Skeletal muscle tissue (tissue), 4 donors: ENCODE measurements around the gene SMPD3. TPM values are rescaled to one million over a fixed set of nuclear protein-coding genes. Genes with fewer than 3 reads are reported as not detected.

ENCODE experiments used
- H3K27ac ChIP-seq: one replicate; pipeline ENCODE4 v1.7.0; 2013; ENCODE audit warnings: mild to moderate bottlenecking, low read depth, low read length, inconsistent platforms
- H3K27me3 ChIP-seq, 3 donors: one replicate each; pipeline ENCODE4 v1.7.0; 2013; ENCODE audit warnings: low read length in 3 of 3; ENCODE audit not compliant: control insufficient read depth in 3 of 3, insufficient read depth in 3 of 3
- H3K36me3 ChIP-seq, 3 donors: one replicate each; pipeline ENCODE4 v1.7.0; 2013; ENCODE audit warnings: low read length in 3 of 3; ENCODE audit not compliant: control insufficient read depth in 3 of 3, insufficient read depth in 3 of 3
- H3K4me1 ChIP-seq, 3 donors: one replicate each; pipeline ENCODE4 v1.7.0; 2013; ENCODE audit warnings: low read length in 3 of 3, mild to moderate bottlenecking in 3 of 3; ENCODE audit not compliant: control insufficient read depth in 3 of 3, insufficient read depth in 3 of 3
- H3K4me3 ChIP-seq, 3 donors: one replicate each; pipeline ENCODE4 v1.7.0; 2013; ENCODE audit warnings: low read length in 3 of 3
- H3K9ac ChIP-seq, 3 donors: one replicate each; pipeline ENCODE4 v1.7.0; 2013; ENCODE audit warnings: low read length in 3 of 3, mild to moderate bottlenecking in 3 of 3, moderate library complexity in 2 of 3, low read depth in 1 of 3
- H3K9me3 ChIP-seq, 3 donors: one replicate each; pipeline ENCODE4 v1.7.0; 2013; ENCODE audit warnings: low read length in 3 of 3; ENCODE audit not compliant: control insufficient read depth in 3 of 3
- total RNA-seq: library from RNA; depleted of rRNA; stranded (reverse); fragments of >200 nt; gene quantifications from one replicate; pipeline ENCODE4 v1.2.3, GENCODE V29; 2014
- donor health status: Osteomylitis.

The SMPD3 gene
- total RNA-seq, 1 donor from 2014 or later, result under 0.01 TPM

GRCh38 chr16:68356249-68356918 lies 91.9 kb downstream of the SMPD3 start:
- Histone ChIP-seq H3K4me1 (peaks cover 0 to 4% (median 3%) of the 10 kb centered on the region in 3 donors), H3K9ac (no peak overlapping the region), H3K27ac (no peak overlapping the region), H3K36me3 (peaks cover 67 to 86% (median 77%) of the 10 kb centered on the region in 3 donors), H3K9me3 (no peaks in the 10 kb centered on the region), H3K27me3 (no peaks in the 10 kb centered on the region), H3K4me3 (no peak overlapping the region)

DNA sequence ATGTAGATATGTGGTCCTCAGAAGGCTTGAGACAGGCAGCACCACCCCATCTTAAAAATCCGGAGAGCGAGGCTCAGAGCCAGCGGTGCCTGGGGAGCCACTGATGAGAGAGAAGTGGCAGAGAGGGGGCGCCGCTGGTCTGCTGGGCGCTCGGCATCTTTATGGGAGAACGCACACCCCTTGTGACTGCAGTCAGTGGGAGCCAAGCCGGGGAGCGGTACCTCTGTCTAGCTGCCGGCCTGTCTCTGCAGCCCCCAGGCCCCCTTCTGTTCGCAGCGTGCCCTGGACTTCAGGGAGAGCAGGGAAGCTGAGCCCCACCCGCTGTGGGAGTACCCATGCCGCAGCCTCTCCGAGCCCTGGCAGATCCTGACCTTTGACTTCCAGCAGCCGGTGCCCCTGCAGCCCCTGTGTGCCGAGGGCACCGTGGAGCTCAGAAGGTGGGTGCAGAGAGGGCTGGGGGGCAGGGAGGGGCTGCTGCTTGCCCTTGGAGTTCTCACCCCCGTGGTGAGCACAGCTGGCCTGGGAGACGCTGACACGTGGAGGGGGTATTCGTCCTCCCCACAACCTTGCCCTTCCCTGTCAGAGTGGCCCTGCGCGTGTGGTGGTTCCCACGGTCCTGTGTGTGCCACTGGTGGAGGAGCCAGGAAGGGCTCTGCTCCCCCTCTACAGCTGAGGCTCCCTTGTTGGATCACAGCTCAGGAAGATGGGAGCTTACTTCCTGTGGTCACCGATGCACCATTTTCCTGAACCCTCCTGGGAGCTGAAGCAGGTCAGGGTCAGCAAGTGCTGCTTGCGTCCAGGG lies 92.7 kb downstream of the SMPD3 start:
- H3K4me3 ChIP-seq, result no peak overlapping the region
- H3K27me3 ChIP-seq, result no peaks in the 10 kb centered on the region
- H3K4me1 ChIP-seq, result peaks cover 0 to 4% (median 3%) of the 10 kb centered on the region in 3 donors
- H3K9ac ChIP-seq, result no peak overlapping the region
- H3K36me3 ChIP-seq, result peaks cover 71 to 83% (median 78%) of the 10 kb centered on the region in 3 donors
- H3K27ac ChIP-seq, result no peak overlapping the region
- no peaks in the 10 kb centered on the region for H3K9me3 ChIP-seq

DNA sequence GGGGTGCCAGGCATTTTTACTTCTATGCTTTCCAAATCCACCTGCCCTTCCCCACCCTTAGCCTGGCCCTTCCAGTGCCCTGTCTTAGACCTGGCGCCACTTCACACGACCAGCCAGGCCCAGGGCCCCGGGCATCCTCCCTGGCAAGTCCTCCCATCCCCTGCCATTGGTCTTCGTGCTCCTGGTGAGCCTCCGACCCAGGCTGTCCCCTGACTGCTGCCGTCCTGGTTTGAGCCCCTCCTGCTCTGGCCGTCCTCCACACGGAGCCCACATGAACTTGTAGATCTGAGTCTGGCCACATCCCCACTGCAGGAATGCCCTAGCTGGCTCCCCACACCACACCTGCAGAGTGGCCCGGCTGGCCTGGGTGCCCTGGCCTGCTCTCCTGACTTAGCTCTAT lies 93.5 kb downstream of the SMPD3 start:
- H3K4me3 ChIP-seq, result no peak overlapping the region
- H3K27me3 ChIP-seq, result no peaks in the 10 kb centered on the region
- H3K27ac ChIP-seq, result no peak overlapping the region
- no peak overlapping the region for H3K9ac ChIP-seq
- H3K36me3 ChIP-seq, result peaks cover 76 to 86% (median 78%) of the 10 kb centered on the region in 3 donors
- H3K4me1 ChIP-seq, result peaks cover 0 to 4% (median 3%) of the 10 kb centered on the region in 3 donors
- H3K9me3 ChIP-seq, result no peaks in the 10 kb centered on the region

- no peak overlapping the region for H3K27ac ChIP-seq
- H3K27me3 ChIP-seq, result no peaks in the 10 kb centered on the region
- H3K36me3 ChIP-seq, result peaks cover 81 to 87% (median 81%) of the 10 kb centered on the region in 3 donors
- H3K9ac ChIP-seq, result no peak overlapping the region
- H3K4me3 ChIP-seq, result no peak overlapping the region
- H3K9me3 ChIP-seq, result no peaks in the 10 kb centered on the region
- H3K4me1 ChIP-seq, result peaks cover 6 to 12% (median 10%) of the 10 kb centered on the region in 3 donors
These were observed 94.9 kb downstream of the SMPD3 start for GRCh38 chr16:68353366-68353765.

- Histone ChIP-seq H3K27me3 (no peaks in the 10 kb centered on the region), H3K36me3 (peaks cover 75 to 89% (median 79%) of the 10 kb centered on the region in 3 donors), H3K27ac (no peak overlapping the region), H3K9ac (no peak overlapping the region), H3K9me3 (no peaks in the 10 kb centered on the region), H3K4me3 (no peak overlapping the region), H3K4me1 (peaks cover 14 to 23% (median 18%) of the 10 kb centered on the region in 3 donors)
These were observed 96.3 kb downstream of the SMPD3 start for GRCh38 chr16:68351991-68352431.

DNA sequence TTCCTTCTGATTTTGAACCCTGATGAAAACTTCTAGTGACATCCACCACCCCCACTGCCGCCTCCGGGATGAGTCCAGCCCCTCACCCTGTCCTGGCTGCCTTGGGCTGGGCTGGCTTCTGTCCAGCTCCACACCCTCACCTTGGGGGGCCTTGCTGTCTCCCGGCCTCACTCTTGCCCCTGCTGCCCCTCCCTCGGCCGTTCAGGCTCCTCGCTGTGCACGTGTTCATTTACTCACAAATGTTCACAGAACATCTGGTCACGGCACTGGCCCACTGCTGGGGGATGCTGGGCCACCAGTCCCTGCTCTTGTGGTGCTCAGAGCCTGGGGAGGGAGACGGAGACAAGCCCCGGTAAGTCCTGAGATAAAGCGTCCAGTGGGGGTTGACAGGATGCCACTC lies 96.8 kb downstream of the SMPD3 start:
- Histone ChIP-seq H3K9me3 (no peaks in the 10 kb centered on the region), H3K36me3 (peaks cover 75 to 89% (median 79%) of the 10 kb centered on the region in 3 donors), H3K27me3 (no peaks in the 10 kb centered on the region), H3K4me1 (peaks cover 20 to 29% (median 21%) of the 10 kb centered on the region in 3 donors), H3K27ac (no peak overlapping the region), H3K9ac (no peak overlapping the region), H3K4me3 (no peak overlapping the region)

- H3K9ac ChIP-seq, result no peak overlapping the region
These were observed 97.4 kb downstream of the SMPD3 start for GRCh38 chr16:68350813-68351350.

GRCh38 chr16:68349838-68350410 lies 98.4 kb downstream of the SMPD3 start:
- no peak overlapping the region for H3K27ac ChIP-seq
- peaks cover 34 to 37% (median 34%) of the 10 kb centered on the region in 3 donors for H3K4me1 ChIP-seq
- H3K36me3 ChIP-seq, result peaks cover 69 to 81% (median 74%) of the 10 kb centered on the region in 3 donors
- no peak overlapping the region for H3K9ac ChIP-seq
- no peaks in the 10 kb centered on the region for H3K9me3 ChIP-seq
- H3K27me3 ChIP-seq, result no peaks in the 10 kb centered on the region
- H3K4me3 ChIP-seq, result no peak overlapping the region

More at GRCh38 chr16:68350813-68351350, 97.4 kb downstream of the SMPD3 start:
- no peaks in the 10 kb centered on the region for H3K27me3 ChIP-seq
- H3K27ac ChIP-seq, result no peak overlapping the region
- peaks cover 75 to 91% (median 76%) of the 10 kb centered on the region in 3 donors for H3K36me3 ChIP-seq
- H3K4me3 ChIP-seq, result no peak overlapping the region
- peaks cover 25 to 32% (median 27%) of the 10 kb centered on the region in 3 donors for H3K4me1 ChIP-seq
- no peaks in the 10 kb centered on the region for H3K9me3 ChIP-seq

- no peak overlapping the region for H3K27ac ChIP-seq
- peaks cover 37 to 47% (median 38%) of the 10 kb centered on the region in 3 donors for H3K4me1 ChIP-seq
- H3K9me3 ChIP-seq, result no peaks in the 10 kb centered on the region
- H3K9ac ChIP-seq, result peak overlapping the region in 1 of 3 donors; percentile 33
- H3K27me3 ChIP-seq, result no peaks in the 10 kb centered on the region
- H3K4me3 ChIP-seq, result no peak overlapping the region
- H3K36me3 ChIP-seq, result peaks cover 62 to 71% (median 64%) of the 10 kb centered on the region in 3 donors
These were observed 99.5 kb downstream of the SMPD3 start for GRCh38 chr16:68348639-68349445.
